Endothelial cell of umbilical vein (primary cell): Measurements from ENCODE around the gene PGAP6.

Source experiments
- CTCF ChIP-seq, 2 donors: IDR thresholded peaks; 1 replicate in 1 of 2; 2 replicates in 1 of 2; pipeline ENCODE4 v1.5.1; 2011; ENCODE audit warnings: low read length in 2 of 2, mild to moderate bottlenecking in 2 of 2, moderate library complexity in 2 of 2, control low read depth in 1 of 2, inconsistent platforms in 1 of 2, low read depth in 1 of 2; ENCODE audit not compliant: insufficient read depth in 1 of 2; ENCODE audit errors: extremely low read depth in 1 of 2
- EZH2 ChIP-seq: IDR thresholded peaks from 2 replicates; pipeline ENCODE4 v1.6.1; 2012; ENCODE audit warnings: borderline replicate concordance, low read depth, mild to moderate bottlenecking, moderate library complexity, low read length, inconsistent platforms; ENCODE audit not compliant: severe bottlenecking
- FOS ChIP-seq: IDR thresholded peaks from 2 replicates; pipeline ENCODE4 v1.6.1; 2011; ENCODE audit warnings: mild to moderate bottlenecking, low read length, moderate library complexity, borderline replicate concordance; ENCODE audit not compliant: insufficient read depth
- GATA2 ChIP-seq: IDR thresholded peaks from 2 replicates; pipeline ENCODE4 v1.7.0; 2011; ENCODE audit warnings: low read depth, mild to moderate bottlenecking, moderate library complexity, mixed read lengths, low read length; ENCODE audit not compliant: insufficient read length, insufficient read depth
- JUN ChIP-seq: IDR thresholded peaks from 2 replicates; pipeline ENCODE4 v1.6.1; 2011; ENCODE audit warnings: borderline replicate concordance, low read depth; ENCODE audit not compliant: insufficient read length, insufficient read depth
- MAX ChIP-seq: IDR thresholded peaks from 2 replicates; pipeline ENCODE4 v1.6.1; 2011; ENCODE audit not compliant: insufficient read depth, insufficient read length
- MYC ChIP-seq: IDR thresholded peaks from one replicate; pipeline ENCODE4 v1.6.1; 2011; ENCODE audit warnings: mild to moderate bottlenecking, low read depth, low read length
- POLR2A ChIP-seq: IDR thresholded peaks from 2 replicates; pipeline ENCODE4 v1.6.1; 2012; ENCODE audit warnings: low read depth, mild to moderate bottlenecking, control low read depth, low read length
- POLR2AphosphoS5 ChIP-seq: IDR thresholded peaks from 2 replicates; pipeline ENCODE4 v1.6.1; 2012; ENCODE audit warnings: low read depth, mild to moderate bottlenecking, control low read depth, low read length, moderate library complexity; ENCODE audit not compliant: insufficient read depth

GRCh38 chr16:374616-374926 is 7.2 kb downstream of the PGAP6 start:
- TF ChIP-seq POLR2A (no peak), CTCF (IDR thresholded peaks at IDR 0.05; ENCODE audit: extremely low read depth in 1 of 2, insufficient read depth in 1 of 2, low read depth in 1 of 2, low read length in 2 of 2) (no peak), MYC (no peak), JUN (no peak), POLR2AphosphoS5 (no peak), MAX (no peak), EZH2 (no peak), GATA2 (no peak), FOS (no peak)
